GM19468 (cell line): ENCODE data around the gene CHST15.

Experiments used
- ATAC-seq: cut with Tn5 transposase; IDR thresholded peaks from one replicate; pipeline ENCODE4 v1.9.1; 2021; ENCODE audit warnings: mild to moderate bottlenecking, moderate library complexity, moderate number of reproducible peaks; ENCODE audit not compliant: unreplicated experiment; ENCODE audit errors: extremely low read depth

Gene CHST15

DNA sequence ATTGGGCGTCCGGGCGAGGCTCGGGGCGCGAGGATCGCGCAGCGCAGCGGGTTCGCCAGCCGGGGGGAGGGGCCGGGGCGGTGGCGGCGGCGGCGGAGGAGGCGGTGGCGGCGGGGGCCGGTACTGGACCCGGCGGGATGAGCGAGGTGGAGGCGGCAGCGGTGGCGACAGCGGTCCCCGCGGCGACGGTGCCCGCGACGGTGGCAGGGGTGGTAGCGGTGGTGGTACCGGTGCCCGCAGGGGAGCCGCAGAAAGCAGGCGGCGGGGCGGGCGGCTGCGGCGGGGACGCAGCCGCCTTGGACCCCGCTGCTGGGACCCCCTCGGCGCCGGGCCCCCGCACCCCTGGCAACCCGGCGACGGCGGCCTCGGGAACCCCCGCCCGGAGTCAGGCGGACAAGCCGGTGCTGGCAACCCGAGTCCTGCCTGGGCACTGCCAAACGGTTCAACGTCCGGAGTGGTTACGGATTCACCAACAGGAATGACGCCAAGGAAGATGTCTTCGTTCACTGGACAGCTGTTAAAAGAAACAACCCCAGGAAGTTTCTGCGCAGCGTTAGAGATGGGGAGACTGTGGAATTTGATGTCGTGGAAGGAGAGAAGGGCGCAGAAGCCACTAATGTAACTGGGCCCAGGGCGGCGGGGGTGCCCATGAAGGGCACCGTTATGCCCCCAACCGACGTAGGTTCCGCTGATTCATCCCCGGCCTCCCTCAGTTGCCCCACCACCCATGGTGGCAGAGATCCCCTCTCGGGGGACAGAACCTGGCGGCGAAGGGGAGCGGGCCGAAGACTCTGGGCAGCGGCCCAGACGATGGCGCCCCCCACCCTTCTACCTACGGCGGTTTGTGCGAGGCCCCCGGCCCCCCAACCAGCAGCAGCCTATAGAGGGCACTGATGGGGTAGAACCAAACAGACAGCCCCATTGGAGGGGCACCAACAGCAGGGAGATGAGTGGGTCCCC is 101.5 kb downstream of the CHST15 start:
- ATAC-seq = no peak

DNA sequence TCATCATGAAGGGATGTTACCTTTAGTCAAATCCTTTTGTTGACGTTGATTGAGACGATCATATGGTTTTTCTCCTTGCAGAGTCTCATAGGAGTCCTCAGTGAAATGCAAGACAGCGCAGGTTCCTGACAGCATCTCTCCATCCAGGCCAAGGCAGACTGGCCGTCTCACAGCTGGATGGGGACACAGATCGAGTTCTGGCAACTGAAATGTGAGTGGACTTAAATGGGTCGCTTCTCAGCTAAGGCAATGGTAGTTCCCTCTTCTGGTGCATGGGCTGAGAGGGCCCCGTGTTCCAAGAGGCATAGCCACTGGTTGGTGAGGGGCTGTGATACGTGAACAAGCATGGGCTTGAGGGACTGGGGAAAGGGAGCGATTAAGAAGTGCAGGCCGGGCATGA is 102.5 kb downstream of the CHST15 start:
- ATAC-seq = no peak

DNA sequence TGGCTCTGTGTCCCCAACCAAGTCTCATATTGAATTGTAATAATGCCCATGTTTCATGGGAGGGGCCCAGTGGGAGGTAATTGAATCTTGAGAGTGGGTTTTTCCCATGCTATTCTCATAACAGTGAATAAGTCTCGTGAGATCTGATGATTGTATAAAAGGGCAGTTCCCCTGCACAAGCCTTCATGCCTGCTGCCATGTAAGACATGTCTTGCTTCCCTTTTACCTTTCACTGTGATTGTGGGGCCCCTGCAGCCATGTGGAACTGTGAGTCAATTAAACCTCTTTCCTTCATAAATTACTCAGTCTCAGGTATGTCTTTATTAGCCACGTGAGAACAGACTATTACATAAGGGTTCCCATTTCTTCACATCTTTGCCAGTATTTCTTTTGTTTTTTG is 104.7 kb downstream of the CHST15 start:
- no peak for ATAC-seq

DNA sequence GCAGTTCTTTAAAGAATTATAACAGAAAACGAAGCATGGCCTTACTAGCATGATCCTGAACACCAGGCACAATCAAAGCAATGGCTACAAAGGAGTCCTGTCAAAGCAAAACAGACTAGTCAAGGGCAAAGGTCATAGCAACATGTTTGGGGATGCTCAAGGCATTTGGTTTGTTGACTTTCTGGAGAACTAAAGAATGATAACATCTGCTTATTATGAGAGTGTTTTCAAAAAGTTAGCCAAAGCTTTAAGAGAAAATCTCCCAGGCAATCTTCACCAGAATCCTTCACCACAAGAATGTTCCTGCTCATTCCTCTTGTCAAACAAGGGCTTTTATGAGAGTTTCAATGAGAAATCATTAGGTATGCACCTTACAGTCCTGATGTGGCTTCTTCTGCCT is 106.7 kb downstream of the CHST15 start:
- ATAC-seq = no peak

DNA sequence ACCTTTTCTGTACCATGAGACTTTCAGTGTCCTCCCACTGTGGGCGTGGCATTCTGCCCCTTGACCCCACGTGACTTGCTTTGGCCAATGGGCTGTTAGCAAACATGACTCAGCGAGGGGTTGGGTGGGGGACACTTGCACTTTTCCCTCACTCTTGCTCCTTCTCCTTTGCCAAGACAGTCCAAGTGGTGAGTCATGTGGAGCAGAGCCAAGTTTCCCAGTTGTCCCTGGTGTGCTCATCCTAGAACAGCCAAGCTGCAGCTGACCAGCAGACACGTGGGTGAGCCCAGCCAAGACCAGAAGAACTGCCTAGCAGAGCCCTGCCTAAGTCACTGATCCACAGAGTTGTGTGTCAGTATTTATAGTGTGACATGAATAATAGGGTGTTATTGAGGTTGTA is 119.0 kb downstream of the CHST15 start:
- ATAC-seq = no peak

DNA sequence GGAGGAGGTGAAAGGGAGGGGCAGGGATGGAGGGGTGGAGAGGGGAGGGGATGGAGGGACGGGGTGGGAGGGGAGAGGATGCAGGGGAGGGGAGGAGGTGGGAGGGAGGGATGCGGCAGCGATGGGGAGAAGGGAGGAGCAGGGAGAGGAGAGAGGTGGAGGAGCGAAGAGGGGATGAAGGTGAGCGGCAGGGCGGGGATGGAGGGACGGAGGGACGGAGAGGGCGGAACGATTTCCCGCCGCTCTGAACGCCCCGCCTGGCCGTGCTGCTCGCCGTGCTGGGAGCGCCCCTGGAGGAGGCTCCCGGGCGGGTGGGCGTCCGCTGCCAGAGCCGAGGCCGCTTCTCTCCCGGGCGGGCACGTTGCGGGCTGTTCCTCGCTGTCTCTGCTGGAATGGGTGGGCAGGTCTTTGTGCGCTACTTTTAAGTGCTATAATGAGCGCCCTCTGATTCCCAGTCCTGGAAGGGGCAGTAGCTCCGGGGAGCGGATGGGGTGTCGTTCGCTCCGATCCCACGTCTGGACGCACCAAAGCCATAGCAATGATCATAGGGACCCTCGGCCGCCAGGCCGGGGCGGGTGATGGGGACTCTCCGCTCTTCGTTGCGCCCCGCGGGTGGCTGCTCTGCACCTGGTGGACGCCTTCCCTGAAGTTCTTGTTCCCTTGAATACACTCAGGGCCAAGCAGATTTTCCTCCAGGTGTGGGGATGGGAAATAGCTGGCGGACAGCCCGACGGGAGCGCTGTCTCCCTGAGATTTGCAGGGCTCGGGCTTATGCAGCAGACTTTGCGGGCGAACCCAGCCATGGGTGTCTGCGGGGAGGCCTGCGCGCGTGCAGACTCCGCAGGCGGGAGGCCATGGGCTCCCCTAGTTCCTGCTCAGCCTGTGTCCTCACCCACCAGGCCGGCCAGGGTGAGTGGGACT is 120.7 kb downstream of the CHST15 start:
- ATAC-seq = no peak

DNA sequence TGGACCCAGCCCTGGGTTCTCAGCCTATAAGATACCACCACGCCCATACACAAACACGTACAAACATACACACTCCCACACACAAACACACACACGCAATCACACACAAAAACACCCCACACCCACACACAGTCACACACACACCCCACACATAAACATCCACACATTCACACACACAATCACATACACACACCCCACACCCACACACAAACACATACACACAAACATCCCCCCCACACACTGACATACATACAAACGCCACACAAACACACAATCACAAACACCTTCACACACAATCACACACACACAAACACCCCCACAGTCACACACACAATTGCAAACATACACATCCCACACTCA is 122.5 kb downstream of the CHST15 start:
- no peak for ATAC-seq

DNA sequence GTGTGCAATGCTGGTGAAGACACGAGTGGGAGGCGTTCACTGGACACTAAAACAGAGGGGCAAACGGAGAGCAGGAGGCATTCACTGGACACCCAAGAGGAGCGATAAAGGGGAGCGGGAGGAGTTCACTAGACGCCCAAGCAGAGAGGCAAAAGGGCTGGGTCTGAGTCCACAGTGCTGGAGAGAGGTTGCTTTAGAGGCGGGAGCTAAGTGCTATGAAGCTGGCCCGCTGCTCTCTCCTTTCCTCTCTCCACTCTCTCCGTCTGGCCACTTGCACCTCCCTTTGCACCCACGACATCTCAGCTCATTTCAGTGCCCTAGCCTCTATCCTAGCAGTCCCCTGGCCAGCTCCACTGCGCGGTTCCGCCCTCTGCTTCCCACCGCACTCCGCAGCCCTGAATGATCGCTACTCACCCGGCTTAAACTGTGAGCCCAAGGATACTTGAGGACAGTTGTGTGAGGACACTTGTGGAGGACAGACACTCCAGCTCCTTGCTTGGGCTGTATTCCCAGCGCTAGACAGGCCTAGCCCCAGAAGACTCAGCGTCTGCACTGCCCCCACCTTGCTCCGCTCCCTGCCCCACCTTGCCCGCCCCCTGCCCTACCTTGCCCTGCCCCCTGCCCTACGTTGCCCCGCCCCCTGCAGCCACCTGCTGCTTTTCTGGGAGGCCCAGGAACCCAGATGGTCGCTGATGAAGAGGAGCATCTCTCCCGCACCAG is 123.0 kb downstream of the CHST15 start:
- no peak for ATAC-seq

DNA sequence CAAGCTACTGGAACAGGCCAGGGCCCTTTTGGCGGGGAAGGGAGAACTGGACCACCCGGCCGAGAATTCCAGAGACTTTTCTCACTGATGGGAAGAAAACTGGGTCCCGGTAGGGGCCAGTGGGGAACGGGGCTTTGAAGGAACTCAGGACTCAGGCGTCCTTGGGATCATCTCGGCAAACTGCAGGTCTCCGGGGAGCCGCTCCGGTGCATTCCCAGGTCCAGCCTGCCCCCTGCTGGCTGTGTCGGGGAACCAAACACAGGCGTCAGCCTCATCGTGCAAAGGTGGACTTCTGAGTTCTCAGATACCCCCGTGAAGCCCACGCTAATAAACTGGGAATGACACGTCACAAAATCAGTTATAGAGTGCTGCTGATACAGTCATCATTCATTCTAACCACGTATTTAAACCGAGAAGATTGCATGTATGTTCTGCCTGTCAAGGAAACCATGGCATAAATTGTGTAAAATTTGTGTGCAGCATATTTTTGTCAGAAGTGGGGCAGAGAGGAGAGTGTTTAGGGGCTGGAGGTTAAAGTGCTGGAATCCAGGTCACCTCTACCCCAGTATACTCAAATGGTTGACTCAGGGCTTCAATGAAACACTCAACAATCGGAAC is 125.7 kb downstream of the CHST15 start:
- ATAC-seq = peak; percentile 19

DNA sequence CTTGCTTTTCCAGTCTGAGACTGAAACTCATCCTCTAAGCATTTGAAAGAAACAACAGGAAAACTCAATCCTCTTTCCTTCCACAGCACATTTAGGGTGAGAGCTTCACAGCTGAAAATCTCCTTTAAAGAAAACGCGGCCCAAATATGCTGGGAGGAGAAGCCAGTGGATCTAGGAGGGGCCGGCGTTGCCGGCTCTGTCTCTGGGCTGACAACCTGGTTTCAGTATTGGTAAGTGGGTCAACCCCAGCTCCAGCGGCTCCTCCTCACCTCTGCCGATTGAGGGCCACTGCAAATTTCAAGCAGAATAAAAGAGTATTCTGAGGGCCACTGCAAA is 126.5 kb downstream of the CHST15 start:
- no peak for ATAC-seq

DNA sequence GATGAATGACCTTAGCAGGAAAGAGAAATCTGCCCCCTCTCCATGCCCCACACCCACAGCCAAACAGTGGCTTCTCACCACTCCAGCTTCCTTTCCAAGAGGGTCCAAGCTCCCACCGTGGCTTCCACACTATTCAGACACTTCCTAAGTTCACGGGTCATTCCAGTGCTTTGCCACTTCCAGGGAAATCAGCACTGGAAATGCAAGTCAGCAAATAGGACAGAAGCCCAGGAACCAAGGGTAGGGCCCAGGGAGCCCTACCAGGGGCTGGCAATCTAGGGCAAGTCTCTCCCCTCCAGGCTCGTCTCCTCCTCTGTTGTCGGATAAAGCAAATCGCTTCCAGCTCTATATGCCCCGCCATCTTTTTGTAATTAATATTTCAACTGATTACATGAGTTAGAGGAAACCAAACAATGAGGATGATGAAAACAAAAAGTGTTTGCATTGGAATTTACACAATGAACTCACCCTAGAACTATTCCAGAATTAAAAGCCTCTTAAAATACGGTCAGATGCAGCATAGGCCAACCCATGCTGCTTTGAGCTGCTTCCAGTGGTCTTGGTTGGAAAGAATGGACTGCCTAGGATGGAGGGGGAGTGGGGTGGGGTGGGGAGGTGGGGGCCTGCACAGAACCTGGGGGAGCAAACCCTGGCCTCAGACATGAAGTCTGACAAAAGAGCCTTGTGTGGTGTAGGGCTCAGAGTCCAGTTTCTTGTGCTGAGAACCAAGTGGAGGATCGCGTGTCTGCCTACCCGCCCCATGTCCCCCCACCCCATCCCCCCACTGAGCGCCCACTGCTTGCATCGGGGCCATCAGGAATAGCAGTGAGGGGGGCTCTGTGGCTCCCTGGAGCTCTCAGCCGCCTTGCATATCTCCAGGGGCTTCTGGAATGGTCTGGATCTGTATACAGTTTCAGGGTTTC is 127.2 kb downstream of the CHST15 start:
- ATAC-seq = no peak

DNA sequence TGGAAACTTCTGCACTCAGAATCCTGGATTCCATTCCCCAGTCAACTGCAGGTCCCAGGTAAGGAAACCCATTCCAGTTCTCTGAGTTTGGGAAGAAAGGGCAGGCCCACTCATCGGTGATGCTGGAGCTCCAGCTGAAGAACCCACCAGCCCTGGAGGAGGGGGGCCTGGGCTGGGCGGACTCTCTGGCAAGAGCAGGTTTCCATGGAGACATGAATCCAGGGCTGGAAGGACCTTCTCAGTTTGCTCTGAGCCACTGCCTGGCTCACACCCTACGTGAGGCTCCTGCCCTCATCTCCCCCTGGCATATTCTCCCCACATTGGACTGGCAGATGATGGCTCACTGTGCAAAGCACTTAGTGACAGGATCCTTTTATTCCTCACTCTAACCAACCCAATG is 128.4 kb downstream of the CHST15 start:
- no peak for ATAC-seq

DNA sequence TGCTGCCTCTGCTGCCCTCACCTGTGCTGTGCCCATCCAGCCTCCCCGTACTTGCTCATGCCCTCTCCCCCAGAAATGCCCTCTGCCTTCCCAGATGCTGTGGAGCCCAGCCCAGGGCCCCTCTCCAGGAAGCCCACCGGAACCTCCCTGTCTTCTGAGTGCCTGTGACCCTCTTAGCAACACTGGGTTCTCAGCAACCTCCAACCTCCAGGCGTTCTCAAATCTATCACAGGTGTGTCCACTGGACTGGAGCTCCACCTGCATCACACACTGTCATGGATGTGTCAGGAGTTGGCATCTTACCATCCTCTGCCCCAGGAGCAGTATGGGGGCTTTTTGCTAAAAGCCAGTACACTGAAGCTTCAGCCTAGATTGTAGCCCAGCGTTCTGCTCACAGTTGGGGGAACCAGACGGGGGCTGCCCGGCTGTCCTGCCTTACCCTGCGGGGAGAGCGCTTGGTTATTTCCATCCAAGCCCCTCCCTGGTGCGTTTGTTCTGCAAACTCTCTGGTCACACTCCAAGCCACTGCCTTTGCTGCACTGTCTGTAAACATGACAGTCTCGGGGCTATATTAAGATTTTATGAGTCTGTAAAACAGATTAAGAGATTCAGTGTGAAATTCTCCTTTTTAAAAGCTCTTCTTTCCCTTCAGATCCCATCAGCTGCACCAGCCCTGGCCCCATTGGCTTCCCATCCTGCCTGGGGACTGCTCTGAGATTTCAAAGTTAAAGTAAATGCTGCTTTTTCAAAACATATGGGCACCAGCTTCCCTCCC is 130.5 kb downstream of the CHST15 start:
- no peak for ATAC-seq

DNA sequence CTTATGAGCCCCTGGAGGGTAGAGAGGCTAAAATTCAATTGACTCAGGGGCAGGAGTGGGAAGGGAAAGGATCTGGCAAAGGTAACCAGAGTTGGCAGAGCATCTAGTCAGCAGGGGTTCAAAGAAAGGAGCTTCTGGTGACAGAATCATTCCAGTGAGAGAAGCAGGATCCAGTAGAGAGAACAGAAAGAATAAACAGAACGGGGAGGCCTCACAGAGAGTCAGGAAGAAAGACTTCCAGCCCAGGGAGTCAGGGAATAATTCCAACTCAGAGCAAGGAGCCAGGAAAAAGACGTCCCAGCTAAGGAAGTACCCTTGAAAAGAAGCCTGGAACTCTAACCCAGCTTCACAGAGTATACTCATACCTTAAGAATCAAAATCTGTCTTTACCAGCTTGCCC is 135.2 kb downstream of the CHST15 start:
- no peak for ATAC-seq
